ENCODE results near the gene PTPRG.

Gene PTPRG

GRCh38 chr3:61613666-61614065 lies 52.3 kb downstream of the PTPRG start:
- FAIRE-seq: no peak
- no peak for DNase-seq (ENCODE audit: extremely low spot score, insufficient read length, low read depth)

GRCh38 chr3:61615643-61616042 lies 54.3 kb downstream of the PTPRG start:
- FAIRE-seq (no peak), DNase-seq (ENCODE audit: extremely low spot score, insufficient read length, low read depth) (no peak)

- DNase-seq (ENCODE audit: extremely low spot score, insufficient read length, low read depth) (no peak), FAIRE-seq (no peak)
These were observed 55.2 kb downstream of the PTPRG start for GRCh38 chr3:61616586-61616985.

- no peak for FAIRE-seq
- DNase-seq (ENCODE audit: extremely low spot score, insufficient read length, low read depth): no peak
These were observed 55.7 kb downstream of the PTPRG start for GRCh38 chr3:61617041-61617440.

- no peak for DNase-seq (ENCODE audit: extremely low spot score, insufficient read length, low read depth)
- no peak for FAIRE-seq
These were observed 56.3 kb downstream of the PTPRG start for GRCh38 chr3:61617651-61618050.

GRCh38 chr3:61618231-61618630 lies 56.9 kb downstream of the PTPRG start:
- DNase-seq (ENCODE audit: extremely low spot score, insufficient read length, low read depth) (no peak), FAIRE-seq (no peak)

GRCh38 chr3:61618871-61619270 lies 57.5 kb downstream of the PTPRG start:
- DNase-seq (ENCODE audit: extremely low spot score, insufficient read length, low read depth) (no peak), FAIRE-seq (no peak)

- no peak for DNase-seq (ENCODE audit: extremely low spot score, insufficient read length, low read depth)
These were observed 58.7 kb downstream of the PTPRG start for GRCh38 chr3:61620073-61620472.

GRCh38 chr3:61624300-61624699 lies 62.9 kb downstream of the PTPRG start:
- FAIRE-seq: no peak
- DNase-seq (ENCODE audit: extremely low spot score, insufficient read length, low read depth): no peak

More at GRCh38 chr3:61620073-61620472, 58.7 kb downstream of the PTPRG start:
- FAIRE-seq: no peak

- DNase-seq (ENCODE audit: extremely low spot score, insufficient read length, low read depth) (no peak), FAIRE-seq (no peak)
These were observed 64.1 kb downstream of the PTPRG start for GRCh38 chr3:61625429-61625828.

- no peak for FAIRE-seq
- DNase-seq (ENCODE audit: extremely low spot score, insufficient read length, low read depth): no peak
These were observed 65.1 kb downstream of the PTPRG start for GRCh38 chr3:61626484-61626883.

GRCh38 chr3:61627768-61628185 lies 66.4 kb downstream of the PTPRG start:
- DNase-seq (ENCODE audit: extremely low spot score, insufficient read length, low read depth): no peak
- FAIRE-seq: no peak

- no peak for DNase-seq (ENCODE audit: extremely low spot score, insufficient read length, low read depth)
- no peak for FAIRE-seq
These were observed 67.3 kb downstream of the PTPRG start for GRCh38 chr3:61628636-61629035.

- FAIRE-seq (no peak), DNase-seq (ENCODE audit: extremely low spot score, insufficient read length, low read depth) (no peak)
These were observed 68.1 kb downstream of the PTPRG start for GRCh38 chr3:61629442-61629841.

- FAIRE-seq (no peak), DNase-seq (ENCODE audit: extremely low spot score, insufficient read length, low read depth) (no peak)
These were observed 69.9 kb downstream of the PTPRG start for GRCh38 chr3:61631108-61631769.

GRCh38 chr3:61632568-61633175 lies 71.3 kb downstream of the PTPRG start:
- FAIRE-seq (no peak), DNase-seq (ENCODE audit: extremely low spot score, insufficient read length, low read depth) (no peak)

- no peak for FAIRE-seq
- no peak for DNase-seq (ENCODE audit: extremely low spot score, insufficient read length, low read depth)
These were observed 73.3 kb downstream of the PTPRG start for GRCh38 chr3:61634678-61635077.

- DNase-seq (ENCODE audit: extremely low spot score, insufficient read length, low read depth): peak; percentile 2
- peak; percentile 65 for FAIRE-seq
These were observed 76.0 kb downstream of the PTPRG start for GRCh38 chr3:61637088-61638051.

- DNase-seq (ENCODE audit: extremely low spot score, insufficient read length, low read depth) (no peak), FAIRE-seq (no peak)
These were observed 77.4 kb downstream of the PTPRG start for GRCh38 chr3:61638741-61639140.

- DNase-seq (ENCODE audit: extremely low spot score, insufficient read length, low read depth) (no peak), FAIRE-seq (no peak)
These were observed 78.6 kb downstream of the PTPRG start for GRCh38 chr3:61639991-61640390.

- FAIRE-seq: no peak
- no peak for DNase-seq (ENCODE audit: extremely low spot score, insufficient read length, low read depth)
These were observed 83.8 kb downstream of the PTPRG start for GRCh38 chr3:61645148-61645547.
